ENCODE results near the gene SARDH. TPM values are rescaled to one million over a fixed set of nuclear protein-coding genes. Genes with fewer than 3 reads are reported as not detected.

SARDH gene
- total RNA-seq, 1 donor from 2014 or later: 0.56 TPM

- TF ChIP-seq CTCF (IDR thresholded peaks at IDR 0.05): no peak
- DNase-seq (ENCODE audit: extremely low spot score, unreplicated experiment): no peak
- no peak overlapping the region for H3K27ac Mint-ChIP-seq (ENCODE audit: unreplicated experiment)
- no peaks in the 10 kb centered on the region for H3K4me1 Mint-ChIP-seq (ENCODE audit: unreplicated experiment)
- H3K27me3 Mint-ChIP-seq (ENCODE audit: unreplicated experiment): no peaks in the 10 kb centered on the region
- peaks cover 5% of the 10 kb centered on the region for H3K36me3 Mint-ChIP-seq (ENCODE audit: unreplicated experiment)
- H3K4me3 Mint-ChIP-seq (ENCODE audit: unreplicated experiment): no peak overlapping the region
- no peaks in the 10 kb centered on the region for H3K9me3 Mint-ChIP-seq (ENCODE audit: unreplicated experiment)
These were observed 43.6 kb upstream of the SARDH start for GRCh38 chr9:133781828-133782135.

DNA sequence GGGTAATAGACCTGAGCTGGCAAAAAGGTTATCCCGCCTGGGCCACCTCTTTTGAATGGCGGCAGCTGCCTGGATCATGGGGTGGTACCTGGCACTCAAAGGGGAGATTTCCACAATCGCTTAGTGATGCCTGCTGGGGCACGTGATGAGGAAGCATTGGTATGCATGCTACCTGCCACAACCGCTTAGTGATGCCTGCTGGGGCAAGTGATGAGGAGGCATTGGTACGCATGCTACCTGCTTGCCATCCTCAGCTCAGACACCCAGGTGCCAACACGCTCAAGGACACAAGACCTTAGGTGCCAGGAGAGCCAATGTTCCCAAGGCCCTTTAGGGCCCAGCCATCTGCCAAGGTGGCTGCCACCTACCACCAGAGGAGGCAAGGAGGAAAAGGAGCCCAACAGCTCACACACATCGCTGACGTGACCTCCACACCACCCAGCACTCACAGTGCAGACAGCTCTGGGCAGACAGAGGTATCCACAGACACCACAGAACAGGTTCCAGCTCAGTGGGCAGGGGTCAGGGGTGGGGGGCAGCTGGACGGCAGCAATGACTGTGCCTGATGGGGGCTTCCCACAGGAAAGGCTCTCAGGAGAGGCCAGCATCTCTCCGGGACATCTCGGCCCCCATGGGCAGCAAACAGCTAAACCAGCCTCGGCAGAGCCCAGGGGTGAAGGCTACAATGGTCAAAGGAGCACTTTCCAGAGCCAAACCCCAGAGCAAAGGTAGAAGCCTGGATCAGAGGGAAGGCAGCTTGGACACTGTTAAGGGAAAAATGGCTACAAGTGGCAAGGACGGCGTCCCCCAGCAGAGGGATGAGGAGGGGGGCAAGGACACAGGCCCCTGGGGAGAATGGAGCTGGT, 43.0 kb upstream of the SARDH start:
- Mint-ChIP-seq H3K9me3 (ENCODE audit: unreplicated experiment) (no peaks in the 10 kb centered on the region), H3K36me3 (ENCODE audit: unreplicated experiment) (peaks cover 5% of the 10 kb centered on the region), H3K4me3 (ENCODE audit: unreplicated experiment) (no peak overlapping the region), H3K4me1 (ENCODE audit: unreplicated experiment) (no peaks in the 10 kb centered on the region), H3K27me3 (ENCODE audit: unreplicated experiment) (no peaks in the 10 kb centered on the region), H3K27ac (ENCODE audit: unreplicated experiment) (no peak overlapping the region)
- no peak for DNase-seq (ENCODE audit: extremely low spot score, unreplicated experiment)
- TF ChIP-seq CTCF (IDR thresholded peaks at IDR 0.05): no peak

GRCh38 chr9:133780404-133780945, 42.3 kb upstream of the SARDH start:
- no peak for DNase-seq (ENCODE audit: extremely low spot score, unreplicated experiment)
- Mint-ChIP-seq H3K36me3 (ENCODE audit: unreplicated experiment) (peaks cover 5% of the 10 kb centered on the region), H3K9me3 (ENCODE audit: unreplicated experiment) (no peaks in the 10 kb centered on the region), H3K27me3 (ENCODE audit: unreplicated experiment) (no peaks in the 10 kb centered on the region), H3K4me3 (ENCODE audit: unreplicated experiment) (no peak overlapping the region), H3K4me1 (ENCODE audit: unreplicated experiment) (no peaks in the 10 kb centered on the region), H3K27ac (ENCODE audit: unreplicated experiment) (no peak overlapping the region)
- TF ChIP-seq CTCF (IDR thresholded peaks at IDR 0.05): no peak

DNA sequence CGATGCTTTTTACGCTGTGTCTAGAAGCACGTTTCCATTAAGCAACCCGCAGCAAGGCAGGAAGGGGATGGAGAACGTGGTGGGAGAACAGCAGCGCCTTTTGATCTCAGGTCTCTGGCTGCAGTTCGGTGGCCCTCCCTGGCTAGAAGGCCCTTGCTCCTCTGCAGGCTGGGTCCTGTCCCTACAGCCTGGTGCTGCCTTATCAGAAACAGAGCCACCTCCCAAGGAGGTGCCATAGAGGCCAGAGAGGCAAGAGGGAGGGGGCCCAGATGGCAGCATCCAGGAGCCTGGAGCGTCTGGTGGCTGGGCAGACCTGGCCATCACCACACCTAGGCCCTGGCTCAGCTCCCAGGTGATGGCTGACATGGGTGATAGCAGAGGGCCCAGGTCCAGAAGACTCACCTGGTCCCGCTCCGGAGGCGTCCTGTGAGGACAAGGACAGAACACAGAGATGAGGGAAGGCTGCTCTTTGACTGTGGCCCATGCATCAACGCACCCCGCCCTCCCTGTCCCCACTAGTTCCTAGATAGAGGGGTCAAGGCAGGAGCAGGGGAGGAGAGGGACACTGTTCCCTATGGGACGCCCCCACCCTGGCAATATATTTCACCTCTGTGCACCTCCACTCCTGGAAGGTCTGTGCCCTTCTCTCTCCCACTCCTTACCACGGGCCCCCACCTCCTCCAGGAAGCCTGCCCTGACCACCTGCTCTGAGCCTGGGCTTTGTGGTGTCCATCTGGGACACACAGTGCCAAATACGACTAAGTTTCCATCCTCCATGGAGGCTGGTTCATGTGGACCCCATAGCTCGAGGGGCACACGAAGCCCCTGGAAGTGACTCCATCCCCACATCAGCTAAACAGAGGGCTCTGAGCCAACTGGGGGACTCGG, 41.6 kb upstream of the SARDH start:
- Mint-ChIP-seq H3K4me1 (ENCODE audit: unreplicated experiment) (no peaks in the 10 kb centered on the region), H3K4me3 (ENCODE audit: unreplicated experiment) (no peak overlapping the region), H3K27me3 (ENCODE audit: unreplicated experiment) (no peaks in the 10 kb centered on the region), H3K27ac (ENCODE audit: unreplicated experiment) (no peak overlapping the region), H3K36me3 (ENCODE audit: unreplicated experiment) (peaks cover 6% of the 10 kb centered on the region), H3K9me3 (ENCODE audit: unreplicated experiment) (no peaks in the 10 kb centered on the region)
- no peak for TF ChIP-seq CTCF (IDR thresholded peaks at IDR 0.05)
- no peak for DNase-seq (ENCODE audit: extremely low spot score, unreplicated experiment)

GRCh38 chr9:133779081-133779480, 40.9 kb upstream of the SARDH start:
- H3K9me3 Mint-ChIP-seq (ENCODE audit: unreplicated experiment): no peaks in the 10 kb centered on the region

More at GRCh38 chr9:133779081-133779480, 40.9 kb upstream of the SARDH start:
- TF ChIP-seq CTCF (IDR thresholded peaks at IDR 0.05): no peak
- no peaks in the 10 kb centered on the region for H3K4me1 Mint-ChIP-seq (ENCODE audit: unreplicated experiment)
- no peak overlapping the region for H3K27ac Mint-ChIP-seq (ENCODE audit: unreplicated experiment)
- DNase-seq (ENCODE audit: extremely low spot score, unreplicated experiment): no peak
- no peak overlapping the region for H3K4me3 Mint-ChIP-seq (ENCODE audit: unreplicated experiment)
- peaks cover 8% of the 10 kb centered on the region for H3K36me3 Mint-ChIP-seq (ENCODE audit: unreplicated experiment)
- no peaks in the 10 kb centered on the region for H3K27me3 Mint-ChIP-seq (ENCODE audit: unreplicated experiment)
